Progenitor cell of endocrine pancreas (in vitro differentiated cells): ENCODE measurements around the gene FAT1. TPM values are rescaled to one million over a fixed set of nuclear protein-coding genes. Genes with fewer than 3 reads are reported as not detected.

ENCODE experiments used
- DNase-seq: peaks from one replicate; pipeline ENCODE4 v3.0.0; 2021; ENCODE audit warnings: low spot score; ENCODE audit not compliant: unreplicated experiment
- H3K27ac Mint-ChIP-seq: 2 replicates; pipeline ENCODE4 v1.8.0; 2021; ENCODE audit warnings: mild to moderate bottlenecking, moderate library complexity, mixed read lengths
- H3K27me3 Mint-ChIP-seq: 2 replicates; pipeline ENCODE4 v1.8.0; 2021; ENCODE audit warnings: mixed read lengths
- H3K36me3 Mint-ChIP-seq: 2 replicates; pipeline ENCODE4 v1.8.0; 2022; ENCODE audit warnings: mixed read lengths; ENCODE audit not compliant: insufficient read depth
- H3K4me1 Mint-ChIP-seq: 2 replicates; pipeline ENCODE4 v1.8.0; 2021; ENCODE audit warnings: low read depth, mixed read lengths
- H3K4me3 Mint-ChIP-seq: 2 replicates; pipeline ENCODE4 v1.8.0; 2021; ENCODE audit warnings: low read depth, mild to moderate bottlenecking, moderate library complexity, mixed read lengths
- H3K9me3 Mint-ChIP-seq: 2 replicates; pipeline ENCODE4 v1.8.0; 2021; ENCODE audit warnings: low read depth, mixed read lengths
- CTCF ChIP-seq: fragments of 200-600 bp; sonication (generic); IDR thresholded peaks from one replicate; pipeline ENCODE4 v1.5.0; 2021; ENCODE audit warnings: antibody characterized with exemption, mild to moderate bottlenecking; ENCODE audit not compliant: unreplicated experiment
- total RNA-seq: library from RNA; stranded (reverse); gene quantifications from 2 replicates; pipeline ENCODE4 v1.2.1, GENCODE V29; 2021

Gene FAT1
- total RNA-seq, 1 donor from 2014 or later: 264 TPM

GRCh38 chr4:186714006-186714675 lies 9.5 kb downstream of the FAT1 start:
- H3K27ac Mint-ChIP-seq: peak overlapping the region; percentile 49
- no peak for TF ChIP-seq CTCF
- no peak overlapping the region for H3K4me3 Mint-ChIP-seq
- no peaks in the 10 kb centered on the region for H3K27me3 Mint-ChIP-seq
- peaks cover 8% of the 10 kb centered on the region for H3K4me1 Mint-ChIP-seq
- H3K9me3 Mint-ChIP-seq: peaks cover 23% of the 10 kb centered on the region
- H3K36me3 Mint-ChIP-seq: peaks cover 40% of the 10 kb centered on the region
- no peak for DNase-seq

- Mint-ChIP-seq H3K27ac (no peak overlapping the region), H3K4me1 (peaks cover 8% of the 10 kb centered on the region), H3K36me3 (peaks cover 48% of the 10 kb centered on the region), H3K27me3 (no peaks in the 10 kb centered on the region), H3K4me3 (no peak overlapping the region), H3K9me3 (peaks cover 18% of the 10 kb centered on the region)
- no peak for TF ChIP-seq CTCF
- no peak for DNase-seq
These were observed 11.0 kb downstream of the FAT1 start for GRCh38 chr4:186712690-186713089.

GRCh38 chr4:186710521-186711119 lies 13.0 kb downstream of the FAT1 start:
- peaks cover 8% of the 10 kb centered on the region for H3K9me3 Mint-ChIP-seq
- TF ChIP-seq CTCF: no peak
- H3K27me3 Mint-ChIP-seq: no peaks in the 10 kb centered on the region
- no peak for DNase-seq
- H3K4me3 Mint-ChIP-seq: no peak overlapping the region
- peak overlapping the region; percentile 37 for H3K27ac Mint-ChIP-seq
- peaks cover 7% of the 10 kb centered on the region for H3K4me1 Mint-ChIP-seq
- H3K36me3 Mint-ChIP-seq: peaks cover 55% of the 10 kb centered on the region

- peaks cover 58% of the 10 kb centered on the region for H3K36me3 Mint-ChIP-seq
- H3K27ac Mint-ChIP-seq: peak overlapping the region; percentile 35
- H3K9me3 Mint-ChIP-seq: peaks cover 8% of the 10 kb centered on the region
- H3K4me3 Mint-ChIP-seq: no peak overlapping the region
- DNase-seq: no peak
- peaks cover 7% of the 10 kb centered on the region for H3K4me1 Mint-ChIP-seq
- H3K27me3 Mint-ChIP-seq: no peaks in the 10 kb centered on the region
- no peak for TF ChIP-seq CTCF
These were observed 14.1 kb downstream of the FAT1 start for GRCh38 chr4:186709517-186709916.

- Mint-ChIP-seq H3K36me3 (peaks cover 56% of the 10 kb centered on the region), H3K27ac (no peak overlapping the region)
- no peak for TF ChIP-seq CTCF
These were observed 15.1 kb downstream of the FAT1 start for GRCh38 chr4:186708554-186708953.

More at GRCh38 chr4:186708554-186708953, 15.1 kb downstream of the FAT1 start:
- no peaks in the 10 kb centered on the region for H3K27me3 Mint-ChIP-seq
- no peak for DNase-seq
- H3K4me1 Mint-ChIP-seq: peaks cover 14% of the 10 kb centered on the region
- no peak overlapping the region for H3K4me3 Mint-ChIP-seq
- no peaks in the 10 kb centered on the region for H3K9me3 Mint-ChIP-seq
